Fibroblast of the aortic adventitia (primary cell): ENCODE results near the gene ARL4A. TPM values are rescaled to one million over a fixed set of nuclear protein-coding genes. Genes with fewer than 3 reads are reported as not detected.

Source experiments
- DNase-seq: peaks from one replicate; pipeline ENCODE4 v3.0.0-alpha.2; 2010; ENCODE audit warnings: low read depth
- H3K4me3 ChIP-seq: 2 replicates; pipeline ENCODE4 v1.5.1; 2011; ENCODE audit warnings: low read depth, mild to moderate bottlenecking, control low read depth, low read length, moderate library complexity
- CTCF ChIP-seq: IDR thresholded peaks from 2 replicates; pipeline ENCODE4 v1.5.1; 2011; ENCODE audit warnings: mild to moderate bottlenecking, low read length, control low read depth, inconsistent platforms; ENCODE audit not compliant: insufficient read depth
- total RNA-seq: library from RNA; depleted of rRNA; stranded (reverse); fragments of >200 nt; gene quantifications from 2 replicates; pipeline ENCODE4 v1.2.3, GENCODE V29; 2012; ENCODE audit warnings: low replicate concordance

ARL4A gene
- total RNA-seq, 1 donor = 25.8 TPM

DNA sequence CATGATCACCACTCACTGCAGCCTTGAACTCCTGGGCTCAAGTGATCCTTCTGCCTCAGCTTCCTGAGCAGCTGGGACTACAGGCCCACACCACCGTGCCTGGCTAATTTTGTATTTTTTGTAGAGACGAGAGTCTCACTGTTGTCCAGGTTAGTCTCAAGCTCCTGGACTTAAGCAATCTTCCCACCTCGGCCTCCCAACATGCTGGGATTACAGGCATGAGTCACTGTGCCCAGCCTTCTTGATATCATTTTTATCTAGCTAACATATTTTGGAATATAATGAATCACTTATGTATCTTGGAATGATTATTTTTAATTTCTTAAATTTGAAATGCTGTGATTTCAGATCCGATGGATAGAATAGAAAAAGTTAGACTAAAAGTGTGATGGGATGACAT, 18.4 kb downstream of the ARL4A start:
- TF ChIP-seq CTCF = no peak
- DNase-seq = no peak
- H3K4me3 ChIP-seq = no peak overlapping the region

- H3K4me3 ChIP-seq = no peak overlapping the region
- TF ChIP-seq CTCF = no peak
- no peak for DNase-seq
Observed at GRCh38 chr7:12706900-12707536, 19.6 kb downstream of the ARL4A start.

DNA sequence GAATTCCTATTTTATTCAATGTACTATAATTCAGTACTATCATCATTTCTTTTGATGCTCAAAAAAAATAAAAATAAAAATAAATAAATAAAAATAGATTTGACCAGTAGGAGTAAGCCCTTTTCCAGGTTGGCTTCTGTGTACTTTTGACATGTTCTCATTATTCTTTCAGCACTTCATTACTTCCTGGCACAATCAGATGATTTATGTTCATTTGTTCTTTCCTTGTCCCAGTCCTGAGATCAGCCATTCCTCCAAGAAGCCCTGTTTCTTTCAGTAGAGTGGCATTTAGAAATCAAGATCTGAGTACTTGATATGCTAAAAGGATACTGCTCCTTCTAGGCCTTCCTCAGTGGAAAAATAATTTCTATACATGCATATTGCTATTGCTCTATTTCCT, 20.9 kb downstream of the ARL4A start:
- DNase-seq = no peak

GRCh38 chr7:12709726-12710502, 22.5 kb downstream of the ARL4A start:
- DNase-seq = peak; percentile 69
- no peak overlapping the region for H3K4me3 ChIP-seq
- no peak for TF ChIP-seq CTCF

More for the DNA sequence above, 20.9 kb downstream of the ARL4A start:
- no peak overlapping the region for H3K4me3 ChIP-seq
- no peak for TF ChIP-seq CTCF

DNA sequence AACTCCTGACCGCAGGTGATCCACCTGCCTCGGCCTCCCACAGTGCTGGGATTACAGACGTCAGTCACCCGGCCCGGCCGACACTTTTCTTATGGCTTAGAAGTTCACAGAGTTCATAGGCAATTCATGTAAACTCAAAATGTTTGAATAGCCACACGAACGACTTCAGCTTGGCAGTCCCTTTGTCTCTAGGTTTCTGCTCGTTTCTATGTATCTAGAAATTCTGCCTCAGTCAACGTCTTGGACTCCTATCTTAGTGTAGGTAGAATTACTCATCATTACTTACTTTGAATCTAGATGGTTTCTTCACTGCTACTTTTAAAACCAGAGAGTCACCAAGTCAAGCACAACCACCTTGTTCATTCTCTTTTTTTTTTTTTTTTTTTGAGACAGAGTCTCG, 23.7 kb downstream of the ARL4A start:
- H3K4me3 ChIP-seq = no peak overlapping the region
- TF ChIP-seq CTCF = no peak
- no peak for DNase-seq

- no peak for DNase-seq
- no peak for TF ChIP-seq CTCF
- no peak overlapping the region for H3K4me3 ChIP-seq
Observed at GRCh38 chr7:12712236-12712635, 24.8 kb downstream of the ARL4A start.
